ENCODE results near the gene CDKAL1.
A peak's percentile ranks its signal among the peaks of the same experiment; 100 is the strongest.

Gene CDKAL1

GRCh38 chr6:20564777-20565176, 30.5 kb downstream of the CDKAL1 start:
- Histone ChIP-seq H2AFZ (ENCODE audit: low read length) (no peak overlapping the region), H3K79me2 (ENCODE audit: insufficient read depth, low read length) (peaks cover 82% of the 10 kb centered on the region), H3K9ac (ENCODE audit: low read depth, low read length, poor library complexity, severe bottlenecking) (peak overlapping the region; percentile 98), H3K36me3 (ENCODE audit: insufficient read depth, low read length) (no peaks in the 10 kb centered on the region), H3K4me3 (ENCODE audit: low read length, poor library complexity, severe bottlenecking) (peak overlapping the region; percentile 83), H3K27me3 (ENCODE audit: insufficient read depth, low read length, poor library complexity, severe bottlenecking) (no peaks in the 10 kb centered on the region), H3K9me2 (replicated peaks; ENCODE audit: low read depth, low read length) (no peaks in the 10 kb centered on the region), H3K9me3 (ENCODE audit: insufficient read depth, low read depth, low read length) (no peaks in the 10 kb centered on the region), H3K4me1 (ENCODE audit: insufficient read depth, low read length, poor library complexity, severe bottlenecking) (peaks cover 73% of the 10 kb centered on the region), H3F3A (ENCODE audit: low read depth) (peaks cover 24% of the 10 kb centered on the region), H4K20me1 (ENCODE audit: insufficient read depth, low read length, poor library complexity, severe bottlenecking) (peaks cover 11% of the 10 kb centered on the region), H3K4me2 (ENCODE audit: low read depth, low read length, poor library complexity, severe bottlenecking) (peak overlapping the region; percentile 84)
- TF ChIP-seq EZH2phosphoT487 (IDR thresholded peaks at IDR 0.05; ENCODE audit: borderline replicate concordance) = peak; percentile 16; the same call in 1 of the 2 replicates
- no peak for TF ChIP-seq CTCF (conservative IDR thresholded peaks at IDR 0.05; ENCODE audit: low read length)

GRCh38 chr6:20565342-20565741, 31.1 kb downstream of the CDKAL1 start:
- Histone ChIP-seq H3K9ac (ENCODE audit: low read depth, low read length, poor library complexity, severe bottlenecking) (peak overlapping the region; percentile 98), H3K9me3 (ENCODE audit: insufficient read depth, low read depth, low read length) (no peaks in the 10 kb centered on the region), H3K36me3 (ENCODE audit: insufficient read depth, low read length) (no peaks in the 10 kb centered on the region), H3K9me2 (replicated peaks; ENCODE audit: low read depth, low read length) (no peaks in the 10 kb centered on the region), H4K20me1 (ENCODE audit: insufficient read depth, low read length, poor library complexity, severe bottlenecking) (peaks cover 8% of the 10 kb centered on the region), H3K27me3 (ENCODE audit: insufficient read depth, low read length, poor library complexity, severe bottlenecking) (no peaks in the 10 kb centered on the region), H3K4me2 (ENCODE audit: low read depth, low read length, poor library complexity, severe bottlenecking) (peak overlapping the region; percentile 84), H3K79me2 (ENCODE audit: insufficient read depth, low read length) (peaks cover 80% of the 10 kb centered on the region), H3K4me3 (ENCODE audit: low read length, poor library complexity, severe bottlenecking) (peak overlapping the region; percentile 83), H2AFZ (ENCODE audit: low read length) (no peak overlapping the region), H3F3A (ENCODE audit: low read depth) (peaks cover 21% of the 10 kb centered on the region), H3K4me1 (ENCODE audit: insufficient read depth, low read length, poor library complexity, severe bottlenecking) (peaks cover 68% of the 10 kb centered on the region)
- TF ChIP-seq CTCF (conservative IDR thresholded peaks at IDR 0.05; ENCODE audit: low read length) = no peak
- TF ChIP-seq EZH2phosphoT487 (IDR thresholded peaks at IDR 0.05; ENCODE audit: borderline replicate concordance) = no peak

- Histone ChIP-seq H3K4me2 (ENCODE audit: low read depth, low read length, poor library complexity, severe bottlenecking) (peak overlapping the region; percentile 84), H3K4me3 (ENCODE audit: low read length, poor library complexity, severe bottlenecking) (peak overlapping the region; percentile 83), H3K4me1 (ENCODE audit: insufficient read depth, low read length, poor library complexity, severe bottlenecking) (peaks cover 64% of the 10 kb centered on the region)
Observed at GRCh38 chr6:20566109-20566508, 31.9 kb downstream of the CDKAL1 start.

More at GRCh38 chr6:20566109-20566508, 31.9 kb downstream of the CDKAL1 start:
- TF ChIP-seq EZH2phosphoT487 (IDR thresholded peaks at IDR 0.05; ENCODE audit: borderline replicate concordance) = no peak
- TF ChIP-seq CTCF (conservative IDR thresholded peaks at IDR 0.05; ENCODE audit: low read length) = no peak
- Histone ChIP-seq H3K9me3 (ENCODE audit: insufficient read depth, low read depth, low read length) (no peaks in the 10 kb centered on the region), H3K36me3 (ENCODE audit: insufficient read depth, low read length) (no peaks in the 10 kb centered on the region), H3K9ac (ENCODE audit: low read depth, low read length, poor library complexity, severe bottlenecking) (peak overlapping the region; percentile 98), H2AFZ (ENCODE audit: low read length) (no peak overlapping the region), H3K27me3 (ENCODE audit: insufficient read depth, low read length, poor library complexity, severe bottlenecking) (no peaks in the 10 kb centered on the region), H3K9me2 (replicated peaks; ENCODE audit: low read depth, low read length) (no peaks in the 10 kb centered on the region), H3F3A (ENCODE audit: low read depth) (peaks cover 15% of the 10 kb centered on the region), H4K20me1 (ENCODE audit: insufficient read depth, low read length, poor library complexity, severe bottlenecking) (peaks cover 4% of the 10 kb centered on the region), H3K79me2 (ENCODE audit: insufficient read depth, low read length) (peaks cover 80% of the 10 kb centered on the region)
